ENCODE data around the gene GAD1. TPM values are rescaled to one million over a fixed set of nuclear protein-coding genes. Genes with fewer than 3 reads are reported as not detected.

GAD1 gene
- total RNA-seq, 3 donors from 2014 or later (not counting 1 experiment from before 2014, with no cell fraction given) = not detected

GRCh38 chr2:170895023-170895757 is 78.5 kb downstream of the GAD1 start:
- 92% methylated on average over 3 of the region's 3 CpGs for WGBS (ENCODE audit: insufficient coverage)

GRCh38 chr2:170896622-170897021 is 79.9 kb downstream of the GAD1 start:
- Histone ChIP-seq H3K27ac (ENCODE audit: low read length) (no peak overlapping the region), H3K36me3 (ENCODE audit: control insufficient read depth, insufficient read depth, low read length) (no peaks in the 10 kb centered on the region), H3K4me3 (ENCODE audit: low read length) (no peak overlapping the region), H3K9me3 (ENCODE audit: control insufficient read depth, insufficient read depth, low read length) (no peaks in the 10 kb centered on the region), H3K4me1 (ENCODE audit: control insufficient read depth, insufficient read depth, low read length) (no peaks in the 10 kb centered on the region), H3K27me3 (ENCODE audit: control insufficient read depth, insufficient read depth, low read length) (no peaks in the 10 kb centered on the region)
- intact Hi-C loops (cut with micrococcal nuclease) = no loop called here
- Mint-ChIP-seq H3K27ac (no peak overlapping the region), H3K36me3 (no peaks in the 10 kb centered on the region), H3K4me3 (no peak overlapping the region), H3K27me3 (ENCODE audit: low read depth in 2 of 2) (peaks cover 6 to 30% of the 10 kb centered on the region in 2 donors), H3K4me1 (no peaks in the 10 kb centered on the region), H3K9me3 (no peaks in the 10 kb centered on the region)
- ATAC-seq (no peak), DNase-seq (no peak)
- WGBS (ENCODE audit: insufficient coverage) = 90% methylated on average over 2 of the region's 4 CpGs
- TF ChIP-seq CTCF (IDR thresholded peaks at IDR 0.05) = no peak

More at GRCh38 chr2:170895023-170895757, 78.5 kb downstream of the GAD1 start:
- H3K4me1 ChIP-seq (ENCODE audit: control insufficient read depth, insufficient read depth, low read length) = no peaks in the 10 kb centered on the region
- DNase-seq = no peak
- no peaks in the 10 kb centered on the region for H3K27me3 ChIP-seq (ENCODE audit: control insufficient read depth, insufficient read depth, low read length)
- no peak for ATAC-seq
- Mint-ChIP-seq H3K27ac (no peak overlapping the region), H3K4me3 (no peak overlapping the region), H3K27me3 (ENCODE audit: low read depth in 2 of 2) (peaks cover 6 to 27% of the 10 kb centered on the region in 2 donors), H3K36me3 (no peaks in the 10 kb centered on the region), H3K9me3 (no peaks in the 10 kb centered on the region), H3K4me1 (no peaks in the 10 kb centered on the region)
- intact Hi-C loops (cut with micrococcal nuclease) = no loop called here
- H3K27ac ChIP-seq (ENCODE audit: low read length) = no peak overlapping the region
- no peaks in the 10 kb centered on the region for H3K36me3 ChIP-seq (ENCODE audit: control insufficient read depth, insufficient read depth, low read length)
- H3K9me3 ChIP-seq (ENCODE audit: control insufficient read depth, insufficient read depth, low read length) = no peaks in the 10 kb centered on the region
- no peak overlapping the region for H3K4me3 ChIP-seq (ENCODE audit: low read length)
- no peak for TF ChIP-seq CTCF (IDR thresholded peaks at IDR 0.05)

GRCh38 chr2:170897108-170897507 is 80.4 kb downstream of the GAD1 start:
- 92% methylated on average over 5 of the region's 6 CpGs for WGBS (ENCODE audit: insufficient coverage)
- H3K27me3 Mint-ChIP-seq (ENCODE audit: low read depth in 2 of 2) = peaks cover 6 to 33% of the 10 kb centered on the region in 2 donors
- intact Hi-C loops (cut with micrococcal nuclease) = no loop called here

More at GRCh38 chr2:170897108-170897507, 80.4 kb downstream of the GAD1 start:
- TF ChIP-seq CTCF (IDR thresholded peaks at IDR 0.05) = no peak
- no peak overlapping the region for H3K27ac ChIP-seq (ENCODE audit: low read length)
- Mint-ChIP-seq H3K36me3 (no peaks in the 10 kb centered on the region), H3K27ac (no peak overlapping the region), H3K9me3 (no peaks in the 10 kb centered on the region), H3K4me3 (no peak overlapping the region), H3K4me1 (no peaks in the 10 kb centered on the region)
- H3K9me3 ChIP-seq (ENCODE audit: control insufficient read depth, insufficient read depth, low read length) = no peaks in the 10 kb centered on the region
- no peaks in the 10 kb centered on the region for H3K27me3 ChIP-seq (ENCODE audit: control insufficient read depth, insufficient read depth, low read length)
- ATAC-seq (no peak), DNase-seq (no peak)
- H3K36me3 ChIP-seq (ENCODE audit: control insufficient read depth, insufficient read depth, low read length) = no peaks in the 10 kb centered on the region
- H3K4me1 ChIP-seq (ENCODE audit: control insufficient read depth, insufficient read depth, low read length) = no peaks in the 10 kb centered on the region
- H3K4me3 ChIP-seq (ENCODE audit: low read length) = no peak overlapping the region
